Nephron (organoid): ENCODE results near the gene CUBN.
A peak's percentile ranks its signal among the peaks of the same experiment; 100 is the strongest.

Source experiments
- H3K27ac Mint-ChIP-seq, 3 experiments: 2 replicates each; pipeline ENCODE4 v1.8.0; 2020; ENCODE audit warnings: mixed read lengths in 3 of 3, mild to moderate bottlenecking in 2 of 3, moderate library complexity in 1 of 3
- H3K27me3 Mint-ChIP-seq: 2 replicates; pipeline ENCODE4 v1.8.0; 2021; ENCODE audit warnings: low read depth, mild to moderate bottlenecking, moderate library complexity, mixed read lengths
- H3K36me3 Mint-ChIP-seq: 2 replicates; pipeline ENCODE4 v1.8.0; 2020; ENCODE audit warnings: low read depth, mixed read lengths
- H3K4me1 Mint-ChIP-seq: 2 replicates; pipeline ENCODE4 v1.8.0; 2020; ENCODE audit warnings: mixed read lengths
- H3K4me3 Mint-ChIP-seq, 3 experiments: 2 replicates each; pipeline ENCODE4 v1.8.0; 2020; ENCODE audit warnings: mild to moderate bottlenecking in 3 of 3, mixed read lengths in 3 of 3, moderate library complexity in 2 of 3
- H3K9me3 Mint-ChIP-seq: 2 replicates; pipeline ENCODE4 v1.8.0; 2020; ENCODE audit warnings: mixed read lengths
- TF ChIP-seq, protein P1 (sequence below), 3 experiments: fragments of 200-600 bp; sonication (generic); IDR thresholded peaks; one replicate each; pipeline ENCODE4 v1.5.0; 2021; ENCODE audit warnings: antibody characterized with exemption in 3 of 3; ENCODE audit not compliant: unreplicated experiment in 3 of 3

Gene CUBN

DNA sequence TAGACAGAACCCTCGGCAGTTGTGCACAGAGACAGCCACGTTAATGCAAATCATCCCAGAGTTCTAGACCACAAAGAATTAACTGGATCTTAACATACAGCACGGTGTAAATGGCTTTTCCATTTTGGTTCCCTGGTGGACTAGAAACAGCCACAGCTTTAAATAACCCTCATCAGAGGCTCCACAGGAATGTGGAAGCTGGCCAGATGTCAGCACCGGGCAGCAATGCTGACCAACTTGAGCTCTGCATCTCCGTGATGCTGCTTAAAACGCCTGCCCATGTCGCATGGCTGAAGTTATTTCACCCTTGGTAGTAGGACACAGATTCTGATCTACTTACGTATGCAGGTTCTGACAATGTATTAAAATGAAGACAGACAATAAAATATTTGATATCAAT, 336.9 kb downstream of the CUBN start:
- no peaks in the 10 kb centered on the region for H3K4me1 Mint-ChIP-seq
- TF ChIP-seq, protein P1, sequence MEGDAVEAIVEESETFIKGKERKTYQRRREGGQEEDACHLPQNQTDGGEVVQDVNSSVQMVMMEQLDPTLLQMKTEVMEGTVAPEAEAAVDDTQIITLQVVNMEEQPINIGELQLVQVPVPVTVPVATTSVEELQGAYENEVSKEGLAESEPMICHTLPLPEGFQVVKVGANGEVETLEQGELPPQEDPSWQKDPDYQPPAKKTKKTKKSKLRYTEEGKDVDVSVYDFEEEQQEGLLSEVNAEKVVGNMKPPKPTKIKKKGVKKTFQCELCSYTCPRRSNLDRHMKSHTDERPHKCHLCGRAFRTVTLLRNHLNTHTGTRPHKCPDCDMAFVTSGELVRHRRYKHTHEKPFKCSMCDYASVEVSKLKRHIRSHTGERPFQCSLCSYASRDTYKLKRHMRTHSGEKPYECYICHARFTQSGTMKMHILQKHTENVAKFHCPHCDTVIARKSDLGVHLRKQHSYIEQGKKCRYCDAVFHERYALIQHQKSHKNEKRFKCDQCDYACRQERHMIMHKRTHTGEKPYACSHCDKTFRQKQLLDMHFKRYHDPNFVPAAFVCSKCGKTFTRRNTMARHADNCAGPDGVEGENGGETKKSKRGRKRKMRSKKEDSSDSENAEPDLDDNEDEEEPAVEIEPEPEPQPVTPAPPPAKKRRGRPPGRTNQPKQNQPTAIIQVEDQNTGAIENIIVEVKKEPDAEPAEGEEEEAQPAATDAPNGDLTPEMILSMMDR (IDR thresholded peaks at IDR 0.05; ENCODE audit: unreplicated experiment in 3 of 3): no peak
- peaks cover 5% of the 10 kb centered on the region for H3K9me3 Mint-ChIP-seq

DNA sequence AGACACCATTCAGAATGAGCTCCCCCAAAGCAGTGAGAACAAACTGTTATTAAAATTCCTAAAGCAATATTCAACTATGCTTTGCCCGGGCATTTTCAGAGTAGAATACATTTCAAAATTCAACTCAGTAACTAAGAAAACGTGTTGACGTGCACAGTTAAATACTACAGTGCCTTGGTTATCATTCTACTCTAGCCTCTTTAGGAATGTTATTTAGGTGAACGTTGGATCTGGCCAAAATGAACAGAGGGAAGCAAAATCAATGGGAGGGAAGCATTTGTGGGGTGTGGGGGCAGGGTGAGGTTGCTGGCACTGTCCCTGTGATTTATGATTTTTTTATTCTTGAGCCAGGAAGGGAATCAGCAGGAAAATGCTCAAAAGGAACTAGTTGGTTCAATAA, 339.8 kb downstream of the CUBN start:
- Mint-ChIP-seq H3K27me3 (no peaks in the 10 kb centered on the region), H3K4me3 (no peak overlapping the region), H3K9me3 (peaks cover 5% of the 10 kb centered on the region), H3K4me1 (no peaks in the 10 kb centered on the region), H3K27ac (peak overlapping the region in 1 of 3 experiments; percentile 78), H3K36me3 (peaks cover 41% of the 10 kb centered on the region)
- TF ChIP-seq, protein P1 (IDR thresholded peaks at IDR 0.05; ENCODE audit: unreplicated experiment in 3 of 3): no peak

More for the DNA sequence above, 336.9 kb downstream of the CUBN start:
- no peak overlapping the region for H3K27ac Mint-ChIP-seq
- H3K36me3 Mint-ChIP-seq: peaks cover 37% of the 10 kb centered on the region
- H3K27me3 Mint-ChIP-seq: no peaks in the 10 kb centered on the region
- no peak overlapping the region for H3K4me3 Mint-ChIP-seq

DNA sequence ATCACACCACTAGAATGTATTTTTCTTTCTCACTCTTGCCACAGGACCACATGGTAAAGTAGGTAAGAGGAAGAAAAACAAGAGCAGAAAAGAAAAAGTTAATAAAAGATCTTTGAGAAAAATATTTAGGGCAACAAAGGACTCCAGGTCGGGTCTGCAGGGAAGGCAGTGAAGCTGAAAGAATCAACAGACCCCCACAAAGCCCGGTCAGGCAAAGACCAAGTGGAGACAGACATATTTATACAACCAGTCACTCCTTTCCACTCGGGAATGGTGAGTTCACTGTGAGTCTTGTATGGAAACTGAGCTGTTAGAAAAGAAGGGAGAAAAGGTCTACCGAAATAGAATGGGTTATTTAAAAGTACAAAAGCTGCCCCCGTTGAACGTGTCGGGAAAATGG, 340.4 kb downstream of the CUBN start:
- H3K36me3 Mint-ChIP-seq: peaks cover 43% of the 10 kb centered on the region
- TF ChIP-seq, protein P1 (IDR thresholded peaks at IDR 0.05; ENCODE audit: unreplicated experiment in 3 of 3): no peak
- H3K4me1 Mint-ChIP-seq: no peaks in the 10 kb centered on the region
- H3K9me3 Mint-ChIP-seq: peaks cover 4% of the 10 kb centered on the region
- no peaks in the 10 kb centered on the region for H3K27me3 Mint-ChIP-seq
- H3K4me3 Mint-ChIP-seq: no peak overlapping the region
- peak overlapping the region in 2 of 3 experiments; percentile 65 to 78 for H3K27ac Mint-ChIP-seq

GRCh38 chr10:16788778-16789177, 340.8 kb downstream of the CUBN start:
- TF ChIP-seq, protein P1 (IDR thresholded peaks at IDR 0.05; ENCODE audit: unreplicated experiment in 3 of 3): no peak
- no peaks in the 10 kb centered on the region for H3K27me3 Mint-ChIP-seq

DNA sequence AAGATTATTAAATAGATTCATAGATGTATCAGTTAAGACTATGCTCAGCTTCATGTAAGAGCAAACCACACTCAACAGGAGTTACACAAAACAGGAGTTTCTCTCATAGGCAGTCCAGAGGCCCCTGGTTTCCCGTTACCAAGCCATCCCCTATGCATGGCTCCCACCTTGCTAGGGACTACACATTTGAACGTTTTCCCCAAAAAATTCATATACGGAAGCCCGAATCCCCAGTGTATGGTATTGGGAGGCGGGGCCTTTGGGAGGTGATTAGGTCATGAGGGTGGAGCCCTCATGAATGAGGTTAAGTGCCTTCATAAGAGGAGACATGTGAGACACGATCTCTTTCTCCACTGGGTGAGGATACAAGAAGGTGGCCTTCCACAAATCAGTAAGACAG, 341.5 kb downstream of the CUBN start:
- TF ChIP-seq, protein P1 (IDR thresholded peaks at IDR 0.05; ENCODE audit: unreplicated experiment in 3 of 3): no peak
- Mint-ChIP-seq H3K4me1 (no peaks in the 10 kb centered on the region), H3K4me3 (no peak overlapping the region), H3K27me3 (no peaks in the 10 kb centered on the region), H3K9me3 (peaks cover under 1% of the 10 kb centered on the region), H3K36me3 (peaks cover 42% of the 10 kb centered on the region), H3K27ac (no peak overlapping the region)

More at GRCh38 chr10:16788778-16789177, 340.8 kb downstream of the CUBN start:
- Mint-ChIP-seq H3K4me3 (no peak overlapping the region), H3K36me3 (peaks cover 43% of the 10 kb centered on the region), H3K27ac (peak overlapping the region in 2 of 3 experiments; percentile 65 to 78), H3K9me3 (peaks cover 3% of the 10 kb centered on the region), H3K4me1 (no peaks in the 10 kb centered on the region)

DNA sequence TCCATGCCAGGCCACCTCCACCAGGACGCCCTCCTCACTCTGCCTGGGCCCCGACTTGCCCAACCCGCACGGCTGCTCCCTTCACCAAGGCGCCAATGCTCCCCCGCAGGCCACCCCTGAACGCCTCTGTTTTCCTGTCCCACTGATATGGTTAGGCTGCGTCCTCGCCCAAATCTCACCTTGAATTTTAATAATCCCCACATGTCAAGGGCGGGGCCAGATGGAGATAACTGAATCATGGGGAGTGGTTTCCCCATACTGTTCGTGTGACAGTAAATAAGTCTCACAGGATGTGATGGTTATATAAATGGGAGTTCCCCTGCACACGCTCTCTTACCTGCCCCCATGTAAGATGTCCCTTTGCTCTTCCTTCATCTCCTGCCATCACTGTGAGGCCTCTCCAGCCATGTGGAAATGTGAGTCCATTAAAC, 342.2 kb downstream of the CUBN start:
- Mint-ChIP-seq H3K27ac (no peak overlapping the region), H3K4me1 (no peaks in the 10 kb centered on the region), H3K36me3 (peaks cover 41% of the 10 kb centered on the region), H3K27me3 (no peaks in the 10 kb centered on the region), H3K9me3 (no peaks in the 10 kb centered on the region), H3K4me3 (no peak overlapping the region)
- TF ChIP-seq, protein P1 (IDR thresholded peaks at IDR 0.05; ENCODE audit: unreplicated experiment in 3 of 3): no peak
